Suprapubic skin (tissue), 3 donors: ENCODE measurements around the gene STXBP5L.
"Not testable (repeated sequence)": the region's sequence is repeated elsewhere in the genome, so short reads cannot be mapped to it uniquely, and the experiment has no call there.

Experiments
- POLR2A ChIP-seq, 2 donors: fragments of 450-650 bp; IDR thresholded peaks; one replicate each; pipeline ENCODE4 v1.6.1; 2017; ENCODE audit warnings: antibody characterized with exemption in 2 of 2, mild to moderate bottlenecking in 2 of 2, moderate library complexity in 2 of 2
- TF ChIP-seq, protein P1 (sequence below), 2 donors: fragments of 200-600 bp in 1 of 2; fragments of 450-650 bp in 1 of 2; sonication (generic) in 1 of 2; IDR thresholded peaks; one replicate each; pipeline ENCODE4 v1.5.1; 2016 to 2019; ENCODE audit warnings: antibody characterized with exemption in 2 of 2, mild to moderate bottlenecking in 1 of 2, moderate library complexity in 1 of 2

DNA sequence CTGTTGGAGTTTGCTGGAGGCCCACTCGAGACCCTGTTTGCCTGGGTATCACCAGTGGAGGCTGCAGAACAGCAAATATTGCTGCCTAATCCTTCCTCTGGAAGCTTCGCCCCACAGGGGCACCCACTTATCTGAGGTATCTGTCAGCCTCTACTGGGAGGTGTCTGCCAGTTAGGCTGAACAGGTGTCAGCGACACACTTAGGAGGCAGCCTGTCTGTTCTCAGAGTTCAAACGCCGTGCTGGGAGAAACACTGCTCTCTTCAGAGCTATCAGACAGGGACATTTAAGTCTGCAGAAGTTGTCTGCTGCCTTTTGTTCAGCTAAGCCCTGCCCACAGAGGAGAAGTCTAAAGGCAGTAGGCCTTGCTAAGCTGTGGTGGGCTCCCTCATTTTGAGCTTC is 448.0 kb downstream of the STXBP5L start:
- TF ChIP-seq, protein P1, sequence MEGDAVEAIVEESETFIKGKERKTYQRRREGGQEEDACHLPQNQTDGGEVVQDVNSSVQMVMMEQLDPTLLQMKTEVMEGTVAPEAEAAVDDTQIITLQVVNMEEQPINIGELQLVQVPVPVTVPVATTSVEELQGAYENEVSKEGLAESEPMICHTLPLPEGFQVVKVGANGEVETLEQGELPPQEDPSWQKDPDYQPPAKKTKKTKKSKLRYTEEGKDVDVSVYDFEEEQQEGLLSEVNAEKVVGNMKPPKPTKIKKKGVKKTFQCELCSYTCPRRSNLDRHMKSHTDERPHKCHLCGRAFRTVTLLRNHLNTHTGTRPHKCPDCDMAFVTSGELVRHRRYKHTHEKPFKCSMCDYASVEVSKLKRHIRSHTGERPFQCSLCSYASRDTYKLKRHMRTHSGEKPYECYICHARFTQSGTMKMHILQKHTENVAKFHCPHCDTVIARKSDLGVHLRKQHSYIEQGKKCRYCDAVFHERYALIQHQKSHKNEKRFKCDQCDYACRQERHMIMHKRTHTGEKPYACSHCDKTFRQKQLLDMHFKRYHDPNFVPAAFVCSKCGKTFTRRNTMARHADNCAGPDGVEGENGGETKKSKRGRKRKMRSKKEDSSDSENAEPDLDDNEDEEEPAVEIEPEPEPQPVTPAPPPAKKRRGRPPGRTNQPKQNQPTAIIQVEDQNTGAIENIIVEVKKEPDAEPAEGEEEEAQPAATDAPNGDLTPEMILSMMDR (IDR thresholded peaks at IDR 0.05): not testable (repeated sequence)
- TF ChIP-seq POLR2A (IDR thresholded peaks at IDR 0.05): not testable (repeated sequence)
